RCC 7860 (cell line): Measurements from ENCODE around the gene NBR1.
"Not testable (repeated sequence)": the region's sequence is repeated elsewhere in the genome, so short reads cannot be mapped to it uniquely, and the experiment has no call there.

ENCODE experiments used
- DNase-seq: peaks from one replicate; pipeline ENCODE4 v3.0.0-alpha.2; 2015; ENCODE audit warnings: low spot score
- FAIRE-seq: peaks from 2 replicates; lab custom pipeline; 2012; peaks lifted over from hg19 to GRCh38; lab: Jason Lieb, UNC

Gene NBR1

GRCh38 chr17:43151880-43152456, 19.0 kb upstream of the NBR1 start:
- FAIRE-seq, result no peak
- no peak for DNase-seq

DNA sequence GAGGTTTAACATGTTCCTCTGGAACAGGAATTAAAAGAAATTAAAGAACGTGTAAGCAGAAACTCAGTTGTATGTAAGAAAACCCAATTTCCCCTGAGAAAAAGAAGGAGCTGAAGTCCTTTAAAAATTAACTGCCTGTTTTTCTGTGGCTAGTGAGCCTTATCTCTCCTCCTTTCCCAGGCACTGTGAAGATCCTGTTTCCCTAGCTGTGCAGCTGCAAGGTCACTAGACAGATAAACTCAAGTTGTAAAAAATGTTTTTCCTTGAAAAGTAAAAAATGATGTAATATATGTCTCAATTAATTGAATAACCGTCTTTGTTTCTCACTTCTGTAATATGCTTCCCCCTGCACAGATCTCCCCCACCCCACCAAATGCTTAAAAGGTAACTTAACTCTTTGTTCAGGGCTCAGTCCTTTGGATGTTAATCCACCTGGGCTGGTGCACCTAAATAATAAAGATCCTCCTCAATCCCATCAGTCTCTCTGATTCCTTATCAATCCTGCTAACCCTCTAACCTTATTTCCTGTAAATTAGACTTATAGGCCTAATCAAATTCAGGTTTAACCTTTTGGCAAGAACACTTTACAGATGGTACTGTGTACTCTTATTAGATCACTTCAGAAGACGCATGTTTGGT, 17.7 kb upstream of the NBR1 start:
- not testable (repeated sequence) for DNase-seq, FAIRE-seq

DNA sequence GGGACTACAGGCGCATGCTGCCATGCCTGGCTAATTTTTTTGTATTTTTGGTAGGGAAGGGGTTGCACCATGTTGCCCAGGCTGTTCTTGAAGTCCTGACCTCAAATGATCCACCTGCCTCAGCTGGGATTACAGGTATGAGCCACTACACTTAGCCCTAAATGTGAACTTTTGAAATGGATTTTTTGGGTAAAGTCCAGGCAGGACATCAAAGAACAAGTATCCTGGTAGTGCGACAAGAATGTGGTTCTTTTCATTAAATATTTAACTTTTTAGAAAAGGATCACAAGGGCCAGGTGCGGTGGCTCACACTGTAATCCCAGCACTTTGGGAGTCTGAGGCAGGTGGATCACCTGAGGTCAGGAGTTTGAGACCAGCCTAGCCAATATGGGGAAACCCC, 15.3 kb upstream of the NBR1 start:
- no peak for FAIRE-seq

GRCh38 chr17:43159232-43159631, 11.8 kb upstream of the NBR1 start:
- DNase-seq, FAIRE-seq: not testable (repeated sequence)

More for the DNA sequence above, 15.3 kb upstream of the NBR1 start:
- DNase-seq, result no peak

GRCh38 chr17:43159957-43160356, 11.1 kb upstream of the NBR1 start:
- FAIRE-seq, DNase-seq: not testable (repeated sequence)

GRCh38 chr17:43165971-43166370, 5.0 kb upstream of the NBR1 start:
- not testable (repeated sequence) for DNase-seq, FAIRE-seq

- DNase-seq (no peak), FAIRE-seq (no peak)
Observed at GRCh38 chr17:43169561-43170139, 1.4 kb upstream of the NBR1 start.

DNA sequence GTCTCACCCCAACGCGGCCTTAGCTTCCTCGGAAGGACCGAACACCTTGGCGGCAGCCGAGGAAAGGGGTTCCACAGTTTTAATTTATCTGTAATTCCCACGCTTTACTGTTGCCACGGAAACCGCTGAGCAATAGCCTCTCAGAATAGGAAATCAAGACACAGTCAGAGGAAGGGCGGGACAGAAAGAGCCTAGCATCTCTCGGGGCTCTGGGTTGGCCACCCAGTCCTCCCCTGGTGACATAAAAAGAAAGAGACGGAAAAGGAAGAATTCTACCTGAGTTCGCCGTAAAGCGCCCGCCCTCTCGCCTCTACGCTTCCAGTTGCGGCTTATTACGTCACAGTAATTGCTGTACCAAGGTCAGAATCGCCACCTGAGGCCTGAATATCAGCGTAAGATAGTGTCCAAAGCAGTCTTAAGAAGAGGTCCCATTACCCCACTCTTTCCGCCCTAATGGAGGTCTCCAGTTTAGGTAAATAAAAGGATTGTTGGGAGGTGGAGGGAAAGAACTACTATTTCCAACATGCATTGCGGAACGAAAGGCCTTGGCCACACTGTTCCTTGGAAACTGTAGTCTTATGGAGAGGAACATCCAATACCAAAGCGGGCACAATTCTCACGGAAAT, 761 bp upstream of the NBR1 start:
- FAIRE-seq (peak; percentile 86), DNase-seq (peak; percentile 96)

DNA sequence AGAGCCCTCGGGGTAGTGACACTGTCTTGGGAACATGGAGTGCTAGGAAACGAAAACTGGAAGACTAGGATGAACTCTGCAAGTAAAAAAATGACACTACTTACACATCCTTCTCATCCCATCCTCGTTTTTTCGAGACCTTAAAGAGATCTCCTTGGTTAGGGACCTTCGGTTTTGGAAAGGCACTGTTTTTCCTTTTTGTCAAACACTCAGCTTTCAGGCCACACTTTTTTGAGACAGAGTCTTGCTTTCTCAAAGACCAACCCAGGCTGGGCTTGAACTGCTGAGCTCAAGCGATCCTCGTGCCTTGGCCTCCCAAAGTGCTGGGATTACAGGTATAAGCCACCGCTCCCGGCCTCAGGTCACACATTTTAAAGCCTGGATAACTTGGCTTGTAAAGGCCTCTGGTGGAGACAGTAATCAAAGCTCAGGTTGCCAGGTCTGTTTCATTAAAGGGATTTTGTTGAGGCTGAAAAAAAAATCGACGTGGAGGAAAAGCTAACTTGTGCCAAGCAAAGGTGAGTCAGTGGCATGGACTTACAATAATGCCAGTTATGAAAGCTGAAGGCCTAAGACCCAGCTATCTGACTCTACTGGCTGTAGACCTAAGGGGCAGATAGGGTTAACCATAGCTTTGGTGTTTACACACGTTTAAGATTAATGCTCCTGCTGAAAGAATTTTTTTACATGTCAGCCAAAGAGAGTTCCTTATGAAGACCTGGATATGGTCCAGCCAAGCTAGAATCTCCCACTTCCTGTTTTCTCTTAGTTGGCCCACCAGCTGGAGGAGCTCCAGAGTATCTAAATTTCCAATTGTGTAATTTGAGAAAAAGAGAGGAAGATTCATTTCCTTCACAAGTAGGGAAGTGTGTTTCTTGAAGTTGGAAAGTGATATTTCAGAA, 823 bp downstream of the NBR1 start:
- DNase-seq, result peak; percentile 94
- peak; percentile 84 for FAIRE-seq

DNA sequence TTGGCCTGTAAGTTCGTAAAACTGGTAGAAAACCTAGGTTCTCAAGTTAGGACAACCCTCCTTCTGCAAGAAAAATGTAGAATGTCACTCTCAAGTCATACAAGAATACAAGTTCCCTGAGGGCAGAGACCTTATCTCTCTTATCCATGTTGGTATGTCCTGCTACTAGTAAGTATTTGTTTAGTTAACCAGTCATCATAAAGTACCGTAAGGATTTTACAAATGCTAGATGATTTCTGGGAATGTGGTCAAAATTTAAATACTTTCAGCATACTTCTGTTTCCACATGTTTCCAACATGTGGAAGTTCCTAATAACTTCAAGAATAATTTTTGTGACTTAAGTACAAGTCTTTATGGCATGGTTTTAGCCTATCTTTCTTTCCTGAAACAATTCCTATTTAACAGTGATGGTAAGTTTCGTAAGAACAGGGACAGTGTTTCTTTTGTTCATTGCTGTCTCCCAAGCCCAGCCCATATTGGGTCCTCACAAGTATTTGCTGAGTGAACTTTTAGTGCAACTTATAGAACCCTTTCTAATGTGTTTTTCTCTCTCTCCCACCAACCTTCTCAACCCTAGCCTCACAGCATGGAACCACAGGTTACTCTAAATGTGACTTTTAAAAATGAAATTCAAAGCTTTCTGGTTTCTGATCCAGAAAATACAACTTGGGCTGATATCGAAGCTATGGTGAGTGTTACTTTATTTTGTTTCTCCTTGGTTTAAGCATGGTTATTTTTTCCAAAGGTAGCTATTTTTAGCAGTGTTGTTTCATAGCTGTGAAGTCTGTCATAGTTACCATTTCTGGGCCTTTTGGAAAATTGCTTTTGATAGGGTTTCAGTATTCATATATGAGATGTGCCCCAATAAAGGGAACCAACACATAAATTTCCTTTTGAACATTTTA, 4.5 kb downstream of the NBR1 start:
- FAIRE-seq, result no peak
- DNase-seq, result no peak

DNA sequence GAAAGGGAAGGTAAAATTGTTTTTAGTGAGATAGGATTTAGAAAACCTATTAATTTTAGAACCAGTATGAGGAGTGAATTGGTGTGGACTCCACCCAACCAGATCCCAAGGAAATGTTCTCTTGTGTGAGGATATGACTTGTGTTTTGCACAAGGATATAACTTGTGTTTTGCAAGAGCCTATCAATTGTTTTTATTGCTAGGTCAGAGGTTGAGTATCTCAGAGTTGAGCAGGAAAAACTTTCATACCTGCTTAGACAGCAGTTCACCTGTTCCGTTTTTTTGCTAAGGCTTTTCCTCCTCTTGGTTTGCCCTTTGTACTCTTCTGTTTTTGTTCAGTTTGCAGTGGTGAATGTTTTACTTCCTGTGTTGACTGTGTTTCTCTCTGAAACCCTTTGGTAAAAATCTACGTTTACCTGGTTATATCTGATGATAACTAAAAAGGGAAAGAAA, 5.1 kb downstream of the NBR1 start:
- DNase-seq (no peak), FAIRE-seq (no peak)

- FAIRE-seq (no peak), DNase-seq (no peak)
Observed at GRCh38 chr17:43183921-43184320, 12.9 kb downstream of the NBR1 start.

GRCh38 chr17:43186656-43187055, 15.6 kb downstream of the NBR1 start:
- not testable (repeated sequence) for FAIRE-seq, DNase-seq

DNA sequence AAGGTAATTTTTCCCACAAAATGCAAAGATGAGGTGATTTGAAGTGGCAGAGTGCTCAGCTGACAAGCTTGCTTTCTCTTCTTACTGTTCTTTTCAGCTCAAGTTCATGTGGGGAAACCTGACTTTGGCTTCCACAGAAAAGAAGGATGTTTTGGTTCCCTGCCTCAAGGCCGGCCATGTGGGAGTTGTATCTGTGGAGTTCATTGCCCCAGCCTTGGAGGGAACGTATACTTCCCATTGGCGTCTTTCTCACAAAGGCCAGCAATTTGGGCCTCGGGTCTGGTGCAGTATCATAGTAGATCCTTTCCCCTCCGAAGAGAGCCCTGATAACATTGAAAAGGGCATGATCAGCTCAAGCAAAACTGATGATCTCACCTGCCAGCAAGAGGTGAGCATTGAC, 22.2 kb downstream of the NBR1 start:
- DNase-seq (no peak), FAIRE-seq (no peak)

GRCh38 chr17:43199633-43200032, 28.6 kb downstream of the NBR1 start:
- FAIRE-seq (no peak), DNase-seq (no peak)

- DNase-seq (no peak), FAIRE-seq (no peak)
Observed at GRCh38 chr17:43200127-43200526, 29.1 kb downstream of the NBR1 start.

DNA sequence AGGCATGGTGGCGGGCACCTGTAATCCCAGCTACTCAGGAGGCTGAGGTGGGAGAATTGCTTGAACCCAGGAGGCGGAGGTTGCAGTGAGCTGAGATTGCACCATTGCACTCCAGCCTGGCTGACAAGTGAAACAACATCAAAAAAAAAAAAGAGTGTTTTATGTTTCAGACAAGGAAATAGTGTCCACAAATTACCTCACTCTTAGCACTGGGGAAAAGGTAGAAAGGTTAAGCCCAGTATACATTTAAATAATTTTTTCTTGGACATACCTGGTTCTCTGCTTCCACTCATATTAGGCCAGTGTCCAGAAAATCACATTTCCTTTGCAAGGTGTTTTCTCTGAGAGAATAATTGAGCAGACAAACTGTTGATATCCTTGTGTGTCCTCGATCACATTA, 32.0 kb downstream of the NBR1 start:
- not testable (repeated sequence) for DNase-seq, FAIRE-seq

GRCh38 chr17:43210576-43210975, 39.6 kb downstream of the NBR1 start:
- DNase-seq (no peak), FAIRE-seq (no peak)

GRCh38 chr17:43211123-43211479, 40.1 kb downstream of the NBR1 start:
- FAIRE-seq (no peak), DNase-seq (no peak)
